Embryonic facial prominence (tissue), 1 donor: ENCODE data around the gene CCNL2.
A peak's percentile ranks its signal among the peaks of the same experiment; 100 is the strongest.
"Not testable (repeated sequence)": the region's sequence is repeated elsewhere in the genome, so short reads cannot be mapped to it uniquely, and the experiment has no call there.

Experiments
- DNase-seq: peaks from one replicate; pipeline ENCODE4 v3.0.0-alpha.2; 2016; ENCODE audit errors: extremely low spot score

The CCNL2 gene

GRCh38 chr1:1373051-1373814 is 25.9 kb downstream of the CCNL2 start:
- DNase-seq: no peak

- DNase-seq: no peak
These were observed 27.1 kb downstream of the CCNL2 start for GRCh38 chr1:1371746-1372711.

GRCh38 chr1:1371364-1371745 is 27.8 kb downstream of the CCNL2 start:
- DNase-seq: no peak

- DNase-seq: no peak
These were observed 28.3 kb downstream of the CCNL2 start for GRCh38 chr1:1370771-1371300.

- DNase-seq: not testable (repeated sequence)
These were observed 29.0 kb downstream of the CCNL2 start for GRCh38 chr1:1370094-1370493.

GRCh38 chr1:1367315-1367714 is 31.8 kb downstream of the CCNL2 start:
- DNase-seq: no peak

- no peak for DNase-seq
These were observed 32.5 kb downstream of the CCNL2 start for GRCh38 chr1:1366699-1367066.

GRCh38 chr1:1365875-1366698 is 33.0 kb downstream of the CCNL2 start:
- DNase-seq: no peak

- DNase-seq: no peak
These were observed 34.9 kb downstream of the CCNL2 start for GRCh38 chr1:1364266-1364665.

GRCh38 chr1:1361982-1362423 is 37.1 kb downstream of the CCNL2 start:
- no peak for DNase-seq

- DNase-seq: no peak
These were observed 37.7 kb downstream of the CCNL2 start for GRCh38 chr1:1361233-1361981.

- no peak for DNase-seq
These were observed 38.5 kb downstream of the CCNL2 start for GRCh38 chr1:1360506-1361169.

- DNase-seq: peak; percentile 49
These were observed 39.3 kb downstream of the CCNL2 start for GRCh38 chr1:1359664-1360468.

GRCh38 chr1:1359308-1359663 is 39.8 kb downstream of the CCNL2 start:
- DNase-seq: peak; percentile 77

- DNase-seq: peak; percentile 57
These were observed 40.5 kb downstream of the CCNL2 start, which contains the start of gene MXRA8 for GRCh38 chr1:1358433-1359271. Gene MXRA8 (minus strand): TSS chr1:1358555. CDS start chr1:1358504, 51 bp downstream.

GRCh38 chr1:1357871-1358432 is 41.2 kb downstream of the CCNL2 start:
- no peak for DNase-seq

- DNase-seq: no peak
These were observed 42.2 kb downstream of the CCNL2 start for GRCh38 chr1:1356796-1357401.
